ENCODE data around the gene ADCY9.
A peak's percentile ranks its signal among the peaks of the same experiment; 100 is the strongest.
"Not testable (repeated sequence)": the region's sequence is repeated elsewhere in the genome, so short reads cannot be mapped to it uniquely, and the experiment has no call there.

Gene ADCY9

DNA sequence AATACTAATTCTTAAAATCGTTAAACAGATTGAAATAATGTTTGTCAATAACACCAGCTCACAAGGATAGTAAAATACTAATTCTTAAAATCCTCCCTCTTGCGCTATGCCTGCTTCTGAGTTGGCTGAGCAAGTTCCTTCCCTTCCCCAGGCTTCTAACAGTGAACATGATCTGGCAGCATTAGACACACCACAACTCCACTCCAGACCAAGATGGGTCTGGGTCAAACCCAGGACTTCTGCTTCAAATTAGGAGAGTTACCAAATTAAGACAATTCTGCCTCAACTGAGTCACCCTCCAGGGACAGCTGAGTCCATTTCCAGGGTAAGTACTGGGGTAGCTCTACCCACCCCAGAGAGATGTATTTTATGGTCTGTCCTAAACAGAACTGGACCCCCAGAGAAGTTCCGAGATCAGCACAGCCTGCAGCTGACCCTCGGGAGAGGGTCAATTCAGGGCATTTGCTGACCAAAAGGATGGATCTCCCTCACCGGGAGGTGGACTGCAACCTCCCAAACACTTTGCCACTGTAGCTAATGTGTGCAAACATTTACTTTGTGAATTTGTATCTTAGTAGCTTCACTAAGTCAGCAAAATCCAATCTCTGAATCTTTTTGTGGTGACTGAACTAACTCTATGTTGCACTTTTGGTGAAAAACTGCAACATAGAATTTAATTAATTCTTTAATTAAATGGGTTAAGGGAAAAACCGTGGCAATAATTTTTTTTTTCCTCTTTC, 48.8 kb downstream of the ADCY9 start:
- no peak for DNase-seq (ENCODE audit: low read depth in 2 of 2)

DNA sequence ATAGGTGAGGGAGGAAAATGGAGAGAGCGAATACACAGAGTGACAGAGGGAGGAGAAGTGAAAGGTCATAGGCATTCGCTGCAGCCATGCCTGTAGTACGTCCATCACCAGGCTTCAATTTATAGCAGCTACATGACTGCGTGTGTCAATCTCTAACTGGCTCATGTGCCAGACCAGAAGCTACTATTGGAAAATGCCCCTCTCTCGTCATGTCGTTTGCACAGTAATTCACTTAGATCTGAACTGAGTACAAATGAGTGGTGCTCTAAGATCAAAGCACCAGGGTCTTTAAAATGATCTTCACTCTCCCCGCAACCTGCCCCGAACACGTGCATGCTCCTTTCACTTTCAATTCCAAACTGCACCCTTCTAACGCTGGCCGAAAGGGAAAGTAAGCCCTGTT, 51.3 kb downstream of the ADCY9 start:
- DNase-seq (ENCODE audit: low read depth in 2 of 2) = peak; percentile 18 to 25

DNA sequence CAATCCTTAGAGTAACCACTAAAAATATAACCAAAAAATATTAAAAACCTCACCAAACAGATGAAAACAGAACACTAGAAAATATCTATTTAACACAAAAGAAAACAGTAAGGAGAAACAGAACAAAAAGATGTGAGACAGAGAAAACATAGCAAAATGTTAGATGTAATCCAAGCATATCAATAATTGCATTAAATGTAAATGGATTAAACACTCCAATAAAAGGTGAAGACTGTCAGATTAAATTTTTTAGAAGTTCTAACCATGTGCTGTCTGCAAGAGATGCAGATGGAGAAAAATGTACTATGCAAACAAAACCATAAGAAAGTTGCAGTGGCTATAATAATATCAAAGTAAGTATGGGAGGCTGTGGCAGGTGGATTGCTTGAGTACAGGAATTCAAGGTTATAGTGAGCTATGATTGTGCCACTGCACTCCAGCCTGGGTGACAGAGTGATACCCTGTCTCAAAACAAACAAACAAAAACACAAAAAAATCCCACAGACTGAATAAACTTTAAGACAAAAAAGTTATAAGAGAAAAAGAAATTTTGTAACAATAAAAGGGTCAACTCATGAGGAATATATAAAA, 53.9 kb downstream of the ADCY9 start:
- DNase-seq (ENCODE audit: low read depth in 2 of 2) = no peak

DNA sequence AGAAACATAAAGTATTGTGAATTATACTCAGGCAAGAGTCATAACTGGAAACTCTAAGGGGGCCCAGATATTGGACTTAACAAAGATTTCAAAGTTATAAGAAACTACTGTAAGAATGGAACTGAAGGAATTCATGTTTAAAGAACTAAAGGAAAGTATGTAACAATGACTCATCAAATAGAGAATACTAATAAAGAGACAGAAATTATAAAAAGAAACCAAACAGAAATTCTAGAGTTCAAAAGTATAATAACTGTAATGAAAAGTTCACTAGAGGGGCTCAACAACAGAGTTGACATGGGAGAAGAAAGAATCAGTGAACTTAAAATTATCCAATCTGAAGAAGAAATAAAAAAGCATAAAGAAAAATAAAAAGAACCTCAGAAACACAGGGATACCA, 55.4 kb downstream of the ADCY9 start:
- DNase-seq (ENCODE audit: low read depth in 2 of 2) = no peak

DNA sequence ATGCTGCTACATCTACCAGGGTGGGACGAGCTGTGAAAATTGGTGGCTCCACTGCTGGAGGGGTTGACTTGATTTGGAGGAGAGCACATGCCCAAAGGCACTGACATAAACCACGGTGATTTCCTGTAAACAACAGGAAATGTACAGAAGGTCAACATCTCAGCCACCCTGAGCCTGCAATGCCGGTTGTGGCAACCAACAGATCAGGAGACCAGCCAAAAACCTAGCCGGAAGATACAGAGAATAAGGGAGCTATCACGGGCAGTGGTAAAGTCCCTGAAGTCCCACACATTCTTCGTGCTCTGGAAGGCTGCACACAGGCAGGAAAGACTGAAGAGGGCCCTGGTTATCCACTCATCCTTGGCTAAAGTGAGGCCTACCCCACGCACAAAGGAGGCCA, 56.2 kb downstream of the ADCY9 start:
- peak in 1 of 2 donors; percentile 4 for DNase-seq (ENCODE audit: low read depth in 2 of 2)

DNA sequence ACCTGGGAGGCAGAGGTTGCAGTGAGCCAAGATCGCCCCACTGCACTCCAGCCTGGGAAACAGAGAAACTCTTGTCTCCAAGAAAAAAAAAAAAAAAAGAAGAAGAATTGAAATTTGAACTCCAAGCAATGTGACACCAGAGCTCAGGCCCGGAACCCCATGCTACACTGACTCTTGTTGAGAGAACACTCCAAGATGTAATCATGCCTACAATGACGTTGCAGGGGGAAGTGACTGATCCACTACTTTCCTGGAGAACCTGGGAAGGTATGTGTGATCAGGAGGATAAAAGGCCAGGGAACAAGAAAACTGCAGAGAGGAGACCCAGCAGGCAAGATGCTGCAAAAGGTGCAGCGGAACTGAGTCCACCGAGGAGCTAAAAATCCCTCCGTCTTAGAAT, 57.9 kb downstream of the ADCY9 start:
- DNase-seq (ENCODE audit: low read depth in 2 of 2) = no peak

DNA sequence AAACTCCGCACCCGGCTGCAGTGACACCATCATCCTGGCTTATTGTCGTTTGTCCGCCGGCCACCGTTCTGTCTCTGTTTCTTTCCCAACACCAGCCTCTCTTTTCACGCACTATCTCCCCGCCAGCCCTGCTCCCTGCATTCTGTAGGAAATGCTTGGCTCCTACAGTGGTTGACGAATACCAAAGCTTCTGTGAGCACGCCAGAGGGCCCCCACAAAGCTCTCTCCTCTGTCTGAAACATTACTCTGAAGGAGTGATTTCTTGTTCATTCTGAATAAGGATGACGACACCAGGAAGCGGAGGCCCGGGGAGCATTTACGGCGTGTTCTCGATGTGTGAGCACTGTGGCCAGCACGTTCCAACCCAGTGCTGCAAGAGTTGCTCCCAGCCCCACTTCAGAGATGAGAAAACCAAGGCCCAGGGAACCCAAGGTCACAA, 58.8 kb downstream of the ADCY9 start:
- no peak for DNase-seq (ENCODE audit: low read depth in 2 of 2)

DNA sequence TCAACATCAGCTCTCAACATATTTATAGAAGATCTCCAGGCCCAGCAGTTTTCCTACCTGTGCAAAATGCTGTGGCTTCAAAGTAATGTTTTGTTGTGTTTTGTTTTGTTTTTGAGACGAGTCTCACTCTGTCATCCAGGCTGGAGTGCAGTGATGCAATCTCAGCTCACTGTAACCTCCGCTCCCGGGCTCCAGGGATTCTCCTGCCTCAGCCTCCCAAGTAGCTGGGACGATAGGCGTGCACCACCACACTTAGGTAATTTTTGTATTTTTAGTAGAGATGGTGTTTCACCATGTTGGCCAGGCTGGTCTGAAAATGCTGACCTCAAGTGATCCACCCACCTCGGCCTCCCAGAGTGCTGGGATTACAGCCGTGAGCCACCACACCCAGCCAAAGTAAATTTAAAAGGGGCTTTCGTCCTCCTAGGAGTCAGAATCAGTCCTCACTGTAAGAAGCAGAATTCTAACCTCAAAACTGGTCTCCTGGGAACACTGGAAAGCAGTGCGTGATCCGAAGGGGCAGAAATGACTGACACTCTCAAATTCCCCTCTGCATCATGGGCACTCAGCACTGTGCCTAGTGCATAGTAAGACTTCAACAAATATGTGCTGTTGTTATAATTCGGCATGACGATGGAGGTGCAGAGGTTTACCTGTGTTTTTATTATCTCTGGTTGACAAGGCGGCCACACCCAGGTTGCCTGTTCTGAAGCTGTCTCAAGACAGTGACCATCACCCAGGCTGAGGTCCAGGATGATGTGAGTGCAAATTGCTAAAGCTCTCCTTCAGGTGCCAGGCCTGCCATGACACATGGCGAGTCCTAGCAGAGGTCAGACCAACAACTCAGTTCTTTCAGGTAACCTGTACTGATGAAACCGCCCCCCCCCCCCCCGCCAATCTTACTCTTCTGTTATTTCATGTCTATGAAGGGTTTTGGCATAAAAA, 59.8 kb downstream of the ADCY9 start:
- DNase-seq (ENCODE audit: low read depth in 2 of 2) = no peak

DNA sequence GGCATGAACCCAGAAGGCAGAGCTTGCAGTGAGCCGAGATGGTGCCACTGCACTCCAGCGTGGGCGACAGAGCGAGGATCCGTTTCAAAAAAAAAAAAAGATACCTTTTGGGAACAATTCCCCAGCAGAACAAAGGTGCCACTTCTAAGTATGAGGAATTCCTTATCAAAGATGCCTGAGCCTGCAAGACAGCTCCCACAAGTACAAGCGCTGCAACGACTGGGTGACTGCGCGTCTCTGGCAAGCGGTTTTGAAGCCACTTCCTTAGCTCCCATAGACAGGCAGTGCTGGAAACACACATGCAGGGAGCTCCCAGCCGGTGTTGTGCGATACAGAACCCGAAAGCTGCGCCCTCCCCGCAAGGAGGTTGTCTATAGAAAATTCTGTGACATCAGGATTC, 60.5 kb downstream of the ADCY9 start:
- DNase-seq (ENCODE audit: low read depth in 2 of 2) = no peak

DNA sequence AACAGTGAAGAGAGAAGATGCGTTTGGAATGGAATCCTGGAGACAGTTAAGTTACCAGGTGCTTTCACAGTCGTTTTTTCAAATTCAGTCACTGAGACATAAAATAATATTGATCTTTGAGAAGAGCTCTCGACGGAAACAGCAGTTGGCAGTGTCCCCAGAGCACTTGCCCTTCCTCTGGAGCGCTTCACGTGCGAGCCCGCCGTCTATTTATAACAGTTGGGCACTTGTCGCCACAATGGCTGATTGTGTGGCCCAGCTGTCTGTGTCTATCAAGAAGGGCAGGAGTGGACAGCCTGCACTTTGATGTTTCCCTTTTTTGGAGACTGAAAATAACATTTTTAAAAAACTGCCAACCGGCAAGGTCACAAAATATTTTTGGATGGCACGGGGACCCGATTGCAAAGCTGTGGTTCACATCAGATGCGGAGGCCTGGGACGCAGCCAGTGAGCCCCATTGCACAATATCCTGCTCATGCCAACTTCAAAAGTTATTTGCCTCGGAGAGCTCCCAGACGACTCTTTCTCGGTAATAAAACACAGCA, 62.9 kb downstream of the ADCY9 start:
- no peak for DNase-seq (ENCODE audit: low read depth in 2 of 2)

DNA sequence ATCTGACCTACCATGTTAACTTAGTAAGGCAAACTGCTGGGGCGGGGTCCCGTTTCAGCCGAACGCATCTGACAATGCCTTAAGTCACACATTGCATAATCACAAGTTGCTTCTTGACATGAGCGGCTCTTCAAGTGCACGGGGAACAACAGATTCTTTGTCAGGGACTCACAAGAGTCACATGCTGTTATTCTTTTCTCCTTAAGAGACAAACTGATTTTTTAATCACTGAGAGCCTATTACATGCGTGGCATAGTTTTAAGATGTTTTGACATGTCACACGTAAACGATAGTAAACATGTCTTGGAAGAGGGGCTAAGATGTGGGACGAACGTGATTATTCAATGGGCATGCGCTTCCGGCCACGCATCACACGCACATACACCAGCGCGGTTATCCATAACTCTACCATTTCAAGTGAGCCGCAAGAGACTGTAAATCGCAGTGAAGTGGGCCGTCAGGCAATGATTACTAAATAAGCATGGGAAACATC, 63.4 kb downstream of the ADCY9 start:
- DNase-seq (ENCODE audit: low read depth in 2 of 2) = no peak

DNA sequence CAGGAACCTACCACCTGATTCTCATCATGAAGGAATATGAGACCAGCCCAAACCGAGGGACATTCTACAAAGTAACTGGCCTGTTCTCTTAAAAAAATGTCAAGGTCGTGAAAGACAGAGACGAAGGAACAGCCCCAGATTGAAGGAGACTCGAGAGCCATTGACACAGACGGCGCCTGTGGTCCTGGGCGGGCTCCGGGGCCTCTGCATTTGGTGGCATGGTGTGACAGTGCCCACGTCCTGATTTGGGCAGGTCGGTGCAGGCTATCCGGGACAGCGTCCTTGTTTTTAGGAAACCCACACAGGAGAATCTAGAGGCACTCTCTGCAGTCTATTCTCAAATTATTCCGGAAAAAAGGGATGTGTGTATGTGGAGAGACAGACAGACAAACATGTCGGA, 64.1 kb downstream of the ADCY9 start:
- DNase-seq (ENCODE audit: low read depth in 2 of 2) = no peak

DNA sequence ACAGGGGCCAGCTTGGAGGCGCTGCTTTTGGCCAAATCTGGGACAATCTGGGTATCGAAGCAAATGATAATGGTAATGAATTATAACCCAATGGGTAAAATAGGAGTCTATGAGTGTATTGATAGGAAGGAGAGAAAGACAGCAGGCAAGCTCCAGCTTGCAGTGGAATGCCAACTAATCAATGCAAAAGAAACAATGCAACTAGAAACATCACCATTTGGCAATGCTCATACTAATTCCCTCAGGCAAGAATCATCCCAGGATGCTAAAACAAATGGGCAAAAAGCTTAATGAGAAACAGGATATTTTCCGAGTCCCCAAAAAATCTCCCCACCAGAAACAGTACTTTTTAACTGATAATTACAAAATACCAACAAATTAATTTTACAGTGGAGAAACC, 64.7 kb downstream of the ADCY9 start:
- no peak for DNase-seq (ENCODE audit: low read depth in 2 of 2)

DNA sequence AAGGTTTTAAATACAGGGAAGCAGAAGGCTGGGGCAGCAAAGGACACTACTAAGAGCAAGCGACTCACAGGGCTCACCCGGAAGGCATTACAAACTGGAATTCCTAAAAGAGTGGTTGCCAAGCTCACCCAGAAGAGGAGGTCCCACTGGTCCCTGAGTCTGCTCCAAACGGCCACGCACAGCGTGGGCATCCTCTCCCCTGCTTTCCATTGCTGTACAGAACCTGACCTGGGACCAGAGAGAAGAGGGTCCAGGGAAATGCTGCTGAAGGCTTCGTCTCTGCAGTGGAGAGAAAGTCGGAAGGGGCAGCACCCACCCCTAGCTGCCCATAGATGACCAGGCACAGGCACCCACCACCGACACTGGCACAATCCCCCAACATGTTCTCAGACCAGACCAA, 67.2 kb downstream of the ADCY9 start:
- DNase-seq (ENCODE audit: low read depth in 2 of 2) = no peak

DNA sequence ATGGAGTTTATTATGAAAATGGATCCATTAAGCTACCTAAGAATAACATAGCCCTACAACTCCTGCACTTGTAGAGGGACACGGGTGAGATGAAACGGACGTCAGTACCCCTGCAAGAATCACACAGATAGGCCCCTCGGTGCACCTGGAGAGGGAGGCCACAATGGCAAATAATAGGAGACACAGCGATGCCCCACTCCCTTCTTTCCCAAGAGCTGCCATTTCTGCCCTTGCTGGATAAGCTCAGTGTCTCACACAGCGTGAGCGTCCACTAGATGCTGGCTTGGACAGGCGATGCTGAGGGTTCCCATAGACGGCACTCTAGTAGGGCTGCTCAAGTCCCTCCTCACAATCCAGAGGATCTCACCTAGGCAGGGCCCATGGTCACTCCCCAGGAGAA, 67.8 kb downstream of the ADCY9 start:
- DNase-seq (ENCODE audit: low read depth in 2 of 2) = no peak

DNA sequence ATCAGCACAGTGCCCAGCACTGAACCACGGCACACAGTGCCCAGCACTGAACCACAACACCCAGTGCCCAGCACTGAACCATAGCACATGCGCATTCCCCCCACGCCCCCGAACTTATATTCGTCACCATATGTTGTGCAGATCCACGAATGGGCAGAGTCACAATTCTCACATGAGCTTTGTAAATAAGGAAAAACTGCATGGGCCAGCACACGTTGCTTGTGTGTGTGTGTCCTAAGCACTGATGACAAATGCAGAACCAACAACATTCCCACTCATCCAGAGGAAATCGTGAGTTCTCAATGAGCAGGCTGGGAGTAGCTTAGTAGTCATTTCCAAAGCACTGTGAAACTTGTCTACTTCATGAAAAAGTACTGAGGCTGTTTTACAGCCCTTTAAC, 70.0 kb downstream of the ADCY9 start:
- DNase-seq (ENCODE audit: low read depth in 2 of 2) = no peak

DNA sequence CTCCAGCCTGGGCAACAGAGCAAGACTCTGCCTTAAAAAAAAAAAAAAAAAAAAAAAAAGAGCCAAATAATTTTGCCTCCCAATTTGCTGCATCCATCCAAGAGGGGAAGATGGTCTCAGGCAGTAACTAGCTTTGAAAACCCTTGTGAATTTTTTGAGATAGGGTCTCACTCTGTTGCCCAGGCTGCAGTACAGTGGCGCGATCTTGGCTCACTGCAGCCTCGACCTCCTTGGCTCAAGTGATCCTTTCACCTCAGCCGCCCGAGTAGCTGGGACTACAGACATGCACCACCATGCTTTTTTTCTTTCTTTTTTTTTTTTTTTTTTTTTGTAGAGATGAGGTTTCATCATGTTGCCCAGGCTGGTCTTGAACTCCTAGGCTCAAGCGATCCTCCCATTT, 70.7 kb downstream of the ADCY9 start:
- not testable (repeated sequence) for DNase-seq (ENCODE audit: low read depth in 2 of 2)

DNA sequence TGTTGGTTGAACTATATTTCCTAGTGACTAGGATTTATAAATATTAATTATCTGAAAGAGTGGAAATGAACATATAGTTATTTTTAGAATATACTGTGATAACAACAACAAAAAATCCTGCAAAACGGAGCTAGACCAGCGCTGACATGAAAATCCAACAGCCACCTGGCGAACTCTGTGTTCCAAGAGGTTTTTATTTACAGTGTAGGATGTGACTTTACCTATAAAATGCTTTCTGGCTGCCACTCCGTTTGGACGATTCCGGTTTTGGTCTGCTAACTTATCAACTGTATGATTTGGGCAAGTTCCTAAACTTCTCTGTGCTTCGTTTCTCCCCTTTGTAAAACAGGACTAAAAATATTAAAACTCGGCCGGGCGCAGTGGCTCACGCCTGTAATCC, 73.7 kb downstream of the ADCY9 start:
- no peak for DNase-seq (ENCODE audit: low read depth in 2 of 2)

DNA sequence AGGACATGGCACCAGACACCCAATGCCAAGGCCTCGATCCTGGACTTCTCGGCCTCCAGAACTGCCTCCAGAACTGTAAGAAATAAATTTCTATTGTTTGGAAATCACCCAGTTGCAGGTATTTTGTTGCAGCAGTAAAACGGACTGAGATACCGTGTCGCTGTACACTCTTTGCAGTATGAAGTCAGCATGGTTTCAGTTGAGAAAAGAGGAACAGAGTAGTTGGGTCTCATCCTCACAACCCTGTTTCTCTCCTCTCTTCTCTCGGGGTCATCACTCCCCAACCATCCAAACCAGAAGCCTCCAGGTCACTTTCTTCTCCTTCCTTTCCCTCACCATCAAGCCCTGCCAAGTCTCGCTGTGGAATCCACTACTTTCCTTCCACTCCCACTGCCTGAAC, 77.8 kb downstream of the ADCY9 start:
- DNase-seq (ENCODE audit: low read depth in 2 of 2) = no peak

DNA sequence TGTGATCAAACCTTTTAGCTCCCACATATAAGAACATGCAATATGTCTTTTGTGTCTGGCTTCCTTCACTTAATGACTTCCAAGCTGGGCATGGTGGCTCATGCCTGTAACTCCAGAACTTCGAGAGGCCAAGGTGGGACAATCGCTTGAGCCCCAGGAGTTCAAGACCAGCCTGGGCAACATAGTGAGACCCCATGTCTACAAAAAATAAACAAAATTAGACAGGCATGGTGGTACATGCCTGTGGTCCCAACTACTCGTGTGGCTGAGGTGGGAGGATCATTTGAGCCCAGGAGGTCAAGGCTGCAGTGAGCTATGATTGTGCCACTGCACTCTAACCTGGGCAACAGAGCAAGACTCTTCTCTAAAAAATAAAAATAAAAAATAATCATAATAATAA, 79.3 kb downstream of the ADCY9 start:
- DNase-seq (ENCODE audit: low read depth in 2 of 2) = not testable (repeated sequence)

DNA sequence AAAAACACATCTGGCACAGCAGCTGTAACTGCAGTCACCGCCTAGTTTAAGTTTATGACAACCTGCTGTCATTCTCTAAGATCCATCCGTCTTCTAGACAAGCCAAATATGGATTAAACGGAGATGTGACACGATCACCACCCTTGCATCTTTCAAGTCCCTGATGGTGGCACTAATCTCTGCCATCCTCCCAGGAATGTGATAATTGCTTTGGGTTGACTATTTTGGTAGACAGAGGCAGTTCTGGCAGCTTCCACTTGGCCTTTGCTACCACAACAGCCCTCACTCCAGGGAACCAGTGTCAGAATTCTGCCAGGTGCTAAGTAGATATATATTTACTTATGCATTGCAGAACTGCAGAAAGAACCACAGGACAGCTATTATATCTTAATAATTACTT, 81.3 kb downstream of the ADCY9 start:
- DNase-seq (ENCODE audit: low read depth in 2 of 2) = no peak

DNA sequence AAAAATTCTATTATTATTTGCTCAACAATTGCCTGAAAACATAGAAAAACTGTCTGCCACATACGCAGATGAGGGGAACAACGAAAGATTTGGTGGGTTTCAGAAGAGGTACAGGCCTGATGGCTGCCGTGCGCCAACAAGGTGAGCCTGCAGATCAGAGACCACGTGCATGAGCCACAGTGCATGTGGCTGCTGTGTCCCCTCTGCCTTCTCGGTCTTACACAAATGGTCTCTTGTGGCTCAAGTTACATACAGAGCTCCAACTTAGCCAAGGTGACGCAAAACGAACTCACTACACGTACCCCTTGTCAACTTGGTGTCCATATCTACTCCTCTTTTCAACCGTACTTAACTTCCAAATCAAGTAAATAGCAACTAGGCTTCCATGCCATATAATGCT, 82.3 kb downstream of the ADCY9 start:
- no peak for DNase-seq (ENCODE audit: low read depth in 2 of 2)
